GM19397 (cell line): ENCODE measurements around the gene LRFN4.

Source experiments
- ATAC-seq: cut with Tn5 transposase; IDR thresholded peaks from one replicate; pipeline ENCODE4 v1.9.1; 2021; ENCODE audit warnings: mild to moderate bottlenecking, moderate library complexity; ENCODE audit not compliant: unreplicated experiment

The LRFN4 gene

DNA sequence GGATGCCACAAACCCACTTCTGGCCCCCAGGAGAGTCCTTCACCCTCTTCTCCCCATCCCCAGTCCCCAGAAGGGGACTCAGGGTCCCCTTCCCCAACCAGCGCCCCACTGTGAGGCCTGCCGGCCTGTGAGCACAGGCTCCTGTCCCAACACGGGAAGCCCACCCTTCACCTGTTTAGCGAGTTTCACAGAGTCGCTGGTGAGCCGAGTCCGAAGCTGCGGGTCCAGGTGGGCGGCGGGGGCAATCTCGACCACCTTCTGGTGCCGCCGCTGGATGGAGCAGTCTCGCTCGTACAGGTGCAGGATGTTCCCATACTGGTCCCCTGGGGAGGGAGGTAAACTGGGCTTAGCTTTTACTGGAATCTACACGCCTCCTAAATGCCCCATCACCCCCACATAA is 13.3 kb downstream of the LRFN4 start:
- no peak for ATAC-seq

DNA sequence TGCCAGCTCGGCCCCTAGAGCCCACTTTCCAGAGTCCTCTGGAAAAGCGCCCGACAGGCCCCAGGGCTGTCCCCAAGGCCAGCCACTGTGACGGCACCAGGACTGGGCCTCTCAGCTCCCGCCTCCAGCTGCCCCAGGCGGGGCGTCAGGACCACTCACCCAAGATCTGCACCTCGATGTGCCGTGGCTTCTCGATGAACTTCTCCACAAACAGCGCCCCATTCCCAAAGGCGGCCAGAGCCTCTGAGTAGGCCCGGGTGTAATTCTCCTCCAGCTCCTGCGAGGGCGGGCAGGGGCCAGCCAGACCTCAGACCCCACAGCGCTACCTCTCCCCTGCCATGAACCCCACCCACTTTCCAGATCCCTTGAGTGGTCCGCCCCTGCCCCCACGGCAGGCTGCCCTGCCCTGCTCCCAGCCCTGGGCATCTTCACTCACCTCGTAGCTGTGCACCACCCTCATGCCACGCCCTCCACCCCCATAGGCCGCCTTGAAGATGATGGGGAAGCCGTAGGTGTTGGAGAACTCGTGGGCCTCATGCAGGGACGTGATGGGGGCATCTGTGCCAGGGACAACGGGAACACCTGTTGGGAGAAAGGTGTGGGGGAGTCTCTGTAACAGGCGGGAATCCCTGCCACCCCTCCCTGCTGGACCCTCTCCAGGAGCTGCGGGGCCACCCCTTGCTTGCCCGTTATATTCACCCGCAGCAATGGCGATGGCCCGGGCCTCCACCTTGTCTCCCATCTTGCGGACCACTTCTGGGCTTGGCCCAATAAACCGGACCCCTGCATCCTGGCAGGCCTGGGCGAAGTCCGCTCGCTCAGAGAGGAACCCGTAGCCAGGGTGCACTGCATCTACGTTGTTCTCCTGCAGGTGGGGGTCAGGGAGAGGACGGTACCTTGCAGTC is 14.0 kb downstream of the LRFN4 start:
- no peak for ATAC-seq

DNA sequence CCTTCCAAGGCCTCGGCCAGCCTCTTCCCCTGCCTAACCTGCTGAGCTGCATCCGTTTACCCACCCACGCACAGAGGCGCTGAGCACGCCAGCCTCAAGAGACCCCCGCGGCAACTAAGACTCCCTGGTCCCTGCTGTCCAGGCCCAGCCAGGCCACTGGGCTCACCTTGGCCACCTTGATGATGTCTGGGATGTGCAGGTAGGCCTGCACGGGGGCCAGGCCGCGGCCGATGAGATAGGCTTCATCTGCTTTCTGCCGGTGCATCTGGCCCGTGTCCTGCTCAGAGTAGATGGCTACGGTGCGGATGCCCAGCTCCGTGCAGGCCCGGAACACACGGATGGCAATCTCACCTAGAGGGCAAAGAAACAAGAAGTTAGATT is 14.6 kb downstream of the LRFN4 start:
- ATAC-seq: no peak

DNA sequence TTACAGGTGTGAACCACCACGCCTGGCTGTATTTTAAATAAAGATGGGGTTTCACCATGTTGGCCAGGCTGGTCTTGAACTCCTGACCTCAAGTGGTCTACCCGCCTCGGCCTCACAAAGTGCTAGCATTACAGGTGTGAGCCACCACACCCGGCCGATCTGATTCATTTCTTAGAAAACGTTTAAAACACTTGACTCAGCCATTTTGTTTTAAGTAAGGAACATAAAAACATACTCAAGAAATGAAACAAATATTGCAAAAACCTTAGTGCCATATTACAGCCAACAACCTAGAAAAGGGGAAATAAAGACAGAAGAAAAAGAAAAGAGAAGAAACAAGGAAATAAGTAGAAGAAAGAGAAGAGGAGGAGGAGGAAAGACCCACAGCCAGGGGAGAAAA is 17.4 kb downstream of the LRFN4 start:
- no peak for ATAC-seq

DNA sequence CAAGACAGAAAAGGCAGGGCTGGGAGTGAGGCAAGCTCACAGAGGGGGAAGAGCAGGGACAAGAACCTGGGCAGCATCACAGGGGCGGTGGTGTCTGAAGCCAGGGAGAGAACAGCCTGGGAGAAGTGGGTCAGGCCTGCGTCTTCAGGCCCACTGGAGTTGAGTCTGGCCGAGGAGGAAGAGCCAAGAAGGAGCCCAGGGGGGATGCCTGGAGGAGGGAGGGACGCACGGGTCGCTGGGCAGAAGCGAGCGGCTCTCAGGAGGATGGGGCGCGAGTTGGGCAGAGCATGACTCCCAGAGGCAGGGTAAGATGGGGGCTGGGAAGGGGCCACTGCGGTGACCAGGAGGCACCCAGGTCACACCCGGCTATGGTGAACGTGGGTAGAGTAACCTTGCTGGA is 18.5 kb downstream of the LRFN4 start:
- ATAC-seq: no peak

DNA sequence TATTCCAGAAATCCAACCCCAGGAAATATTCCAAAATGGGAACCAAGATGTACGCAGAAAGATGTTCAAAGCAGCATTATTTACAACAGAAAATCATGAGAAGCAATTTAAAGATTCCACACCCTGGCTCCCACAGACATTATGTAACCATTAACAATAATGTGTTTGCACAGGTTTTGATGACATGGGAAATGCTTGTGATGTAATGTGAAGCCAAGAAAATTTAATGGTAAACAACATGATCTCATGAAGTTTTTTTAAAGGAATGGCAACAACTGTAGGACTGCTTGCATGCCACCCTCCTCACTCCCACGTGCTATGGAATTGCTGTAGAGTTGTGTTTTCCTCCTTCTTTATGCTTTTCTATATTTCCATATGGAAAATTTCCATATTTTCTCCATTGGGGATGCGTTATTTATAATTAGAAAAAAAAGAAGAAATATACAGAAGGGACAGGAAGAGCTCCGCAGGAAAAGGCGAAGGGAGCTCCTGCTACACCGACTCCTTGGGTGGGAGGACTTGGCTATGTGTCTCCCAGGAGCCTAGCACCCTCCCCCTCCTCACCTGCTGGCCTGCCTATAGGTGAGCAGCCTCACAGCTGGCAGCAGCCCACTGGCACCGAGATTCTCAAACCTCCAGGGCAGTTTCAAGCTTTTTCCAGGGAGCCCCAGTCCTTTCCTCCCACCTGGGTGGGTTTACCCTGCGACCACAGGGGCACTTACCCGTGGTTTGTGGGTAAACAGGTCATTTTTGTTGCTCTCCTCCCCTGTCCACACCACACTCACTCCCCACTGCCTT is 20.9 kb downstream of the LRFN4 start:
- no peak for ATAC-seq

DNA sequence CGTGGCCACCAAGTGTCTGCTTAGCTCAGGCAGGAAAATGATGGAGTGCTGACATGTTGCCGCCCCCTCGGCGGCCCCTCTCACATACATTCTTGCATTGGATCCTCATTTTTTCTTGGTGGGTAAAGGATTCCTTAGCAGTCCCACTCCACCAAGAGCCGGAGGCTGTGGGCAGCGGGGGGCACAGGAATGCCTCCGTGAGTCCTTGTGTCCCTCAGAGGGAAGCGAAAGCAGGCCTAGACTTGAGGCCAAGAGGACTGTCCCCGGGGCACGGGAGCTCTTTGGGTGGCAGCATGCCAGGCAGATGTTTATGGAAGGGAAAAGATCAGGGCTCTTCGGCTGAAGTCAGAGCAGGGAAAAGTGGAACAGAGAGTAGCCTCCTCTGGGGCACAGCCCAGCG is 21.6 kb downstream of the LRFN4 start:
- ATAC-seq: no peak

DNA sequence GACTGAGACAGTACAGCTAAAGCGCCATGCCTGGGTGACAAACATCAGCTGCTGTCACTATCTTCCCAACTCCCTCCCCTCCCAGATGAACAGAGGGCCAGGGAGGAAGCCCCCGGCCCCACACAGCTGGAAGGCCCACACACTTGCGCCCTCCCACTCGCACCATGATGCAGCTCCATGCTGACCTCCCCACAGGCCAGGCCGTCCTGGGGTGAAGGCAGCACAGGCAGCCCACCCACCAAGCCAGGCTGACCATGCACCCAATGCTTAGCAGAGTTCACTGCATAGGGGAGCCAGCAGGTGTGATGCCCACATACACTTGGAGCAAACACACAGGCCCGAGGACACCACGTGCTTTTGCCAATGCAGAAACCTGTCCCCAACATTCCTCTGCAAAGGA is 22.1 kb downstream of the LRFN4 start:
- ATAC-seq: no peak

DNA sequence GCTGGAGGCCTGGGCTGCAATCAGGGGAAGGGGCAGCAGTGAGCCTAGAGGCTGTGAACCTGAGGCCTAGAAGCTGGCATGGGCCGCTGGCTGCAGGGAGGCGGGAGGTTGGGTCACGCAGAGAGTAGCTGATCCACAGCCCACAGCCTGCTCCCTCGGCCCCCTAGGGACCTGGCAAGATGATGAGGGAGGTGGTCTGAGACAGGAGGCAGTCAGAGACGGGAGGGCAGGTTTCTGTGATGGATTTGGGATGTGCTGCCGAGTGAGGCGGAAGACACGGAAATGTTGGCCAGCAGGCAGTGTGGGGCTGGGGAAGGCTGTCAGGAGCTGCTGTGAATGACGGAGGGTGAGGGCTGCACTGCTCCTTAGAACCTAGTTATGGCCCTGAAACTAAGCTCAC is 22.7 kb downstream of the LRFN4 start:
- ATAC-seq: no peak

DNA sequence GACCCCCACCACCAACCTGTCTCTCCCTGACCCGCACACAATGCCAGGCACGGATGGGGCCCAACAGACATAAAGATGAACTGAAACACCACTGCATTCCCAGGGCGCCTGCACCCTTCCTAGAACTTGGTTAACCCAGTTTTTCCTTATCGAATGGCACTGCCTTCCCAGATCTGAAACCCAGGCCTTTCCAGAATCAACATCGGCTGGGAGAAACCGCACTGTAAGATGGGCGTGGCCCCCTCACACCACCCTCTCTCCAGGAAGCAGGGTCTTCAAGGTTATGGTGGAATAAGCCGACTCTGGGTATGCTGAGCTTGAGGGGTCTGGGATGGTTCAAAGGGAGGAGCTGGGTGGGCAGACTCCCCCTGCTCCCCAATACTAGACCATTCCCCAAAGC is 23.1 kb downstream of the LRFN4 start:
- no peak for ATAC-seq

DNA sequence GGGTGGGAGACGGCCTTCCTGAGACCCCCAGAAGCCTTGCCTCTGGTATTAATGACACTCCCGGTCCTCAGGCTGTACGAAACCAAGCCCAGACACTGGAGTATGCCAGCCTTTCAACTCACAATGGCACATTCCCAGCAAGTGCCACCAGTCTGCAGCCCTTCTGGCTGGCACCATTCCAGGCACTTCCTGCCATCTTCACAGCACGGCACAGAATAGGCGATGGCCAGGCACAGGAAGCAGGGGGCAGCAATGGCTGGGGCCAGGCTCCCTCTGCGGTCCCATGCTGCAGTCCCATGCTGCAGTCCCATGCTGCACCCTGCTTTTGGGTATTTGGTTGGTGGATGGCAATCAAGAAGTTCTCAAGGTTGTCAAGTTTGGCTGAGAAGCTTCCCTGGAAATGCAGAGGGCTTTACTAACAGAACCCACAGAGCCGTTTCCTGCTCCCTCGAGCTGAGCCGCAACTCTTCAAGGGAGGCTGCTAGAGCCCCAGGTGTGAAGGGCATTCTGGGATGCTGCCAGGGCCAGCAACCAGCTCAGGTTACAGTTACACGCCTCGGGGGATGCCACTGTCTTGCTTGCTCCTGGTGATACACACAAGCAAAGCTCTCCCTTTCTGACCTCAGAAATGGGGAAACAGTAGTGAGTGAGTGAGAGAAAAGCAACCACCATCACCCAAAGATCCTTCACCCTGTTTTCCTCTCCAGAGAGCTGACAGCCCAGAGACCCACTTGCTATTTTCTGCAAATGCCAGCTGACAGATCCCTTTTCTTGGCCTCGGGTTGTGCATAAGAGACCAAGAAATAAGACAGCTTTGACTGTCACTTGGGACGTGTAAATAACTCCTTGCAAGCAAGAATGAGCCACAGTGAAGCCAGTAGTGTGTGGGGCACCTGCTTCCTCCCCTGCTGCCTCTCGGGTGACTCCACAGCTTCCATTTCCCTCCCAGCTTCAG is 23.9 kb downstream of the LRFN4 start:
- ATAC-seq: no peak

DNA sequence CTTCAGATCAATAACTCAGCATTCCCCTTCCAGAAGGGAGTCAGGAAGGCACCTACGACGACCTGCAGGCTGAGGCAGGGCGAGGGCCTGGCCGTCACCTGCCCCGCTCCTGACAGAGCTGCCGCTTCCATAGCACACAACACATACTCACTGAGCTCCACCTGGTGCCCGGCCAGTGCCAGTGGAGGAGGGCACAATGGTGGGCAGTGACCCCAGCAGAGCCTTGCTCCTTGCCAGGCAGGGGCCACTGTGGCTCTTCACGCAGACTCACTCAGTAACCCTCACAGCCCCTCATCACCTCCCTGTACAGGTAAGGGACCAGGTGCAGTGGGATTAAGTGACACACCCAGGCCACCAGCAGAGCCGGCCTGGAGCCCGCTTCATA is 24.6 kb downstream of the LRFN4 start:
- ATAC-seq: no peak

DNA sequence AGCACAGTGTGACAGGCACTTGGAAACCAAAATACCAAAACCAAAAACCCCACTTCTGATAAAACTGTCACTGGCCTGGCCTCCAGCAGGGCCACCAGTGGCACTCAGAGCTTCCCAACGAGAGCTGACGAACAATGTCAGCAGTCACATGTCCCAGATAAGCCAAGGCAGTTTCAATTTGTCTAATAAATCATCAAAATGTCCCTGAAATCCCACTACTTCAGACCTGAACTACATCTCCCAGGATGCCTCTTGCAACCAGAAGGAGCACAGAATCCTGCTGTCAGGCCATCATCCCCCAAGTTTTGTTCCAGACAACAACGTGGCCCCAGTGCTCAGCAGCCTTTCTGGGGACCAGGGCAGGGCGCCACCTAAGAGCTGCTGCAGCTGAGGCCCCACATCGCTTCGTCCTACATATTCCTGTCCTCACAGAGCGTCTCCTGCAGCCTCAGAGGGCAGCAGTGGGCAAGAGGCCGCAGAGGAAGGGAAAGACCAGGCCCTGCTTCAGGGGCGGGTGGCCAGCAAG is 25.1 kb downstream of the LRFN4 start:
- ATAC-seq: no peak

DNA sequence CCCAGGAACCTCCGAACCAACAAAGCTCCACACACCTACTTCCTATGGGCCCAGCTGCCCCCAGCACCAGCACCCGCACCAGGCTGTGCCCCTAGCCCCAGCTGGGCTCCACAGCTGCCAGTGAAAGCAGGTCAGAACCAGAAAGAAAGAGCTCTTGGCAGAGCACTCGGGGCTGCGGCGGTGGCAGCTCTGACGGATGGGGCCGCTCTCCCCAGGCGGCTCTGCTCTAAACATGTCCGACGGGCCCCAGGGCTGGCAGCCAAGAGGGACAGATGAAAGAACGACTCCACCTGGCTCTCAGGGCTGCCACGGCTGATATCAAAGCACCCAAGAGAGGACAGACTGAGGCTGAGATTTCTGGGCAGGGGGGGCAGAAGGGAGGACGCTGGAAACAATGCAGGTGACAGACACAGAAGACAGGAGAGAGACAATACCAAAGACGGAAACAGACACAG is 25.7 kb downstream of the LRFN4 start:
- no peak for ATAC-seq

DNA sequence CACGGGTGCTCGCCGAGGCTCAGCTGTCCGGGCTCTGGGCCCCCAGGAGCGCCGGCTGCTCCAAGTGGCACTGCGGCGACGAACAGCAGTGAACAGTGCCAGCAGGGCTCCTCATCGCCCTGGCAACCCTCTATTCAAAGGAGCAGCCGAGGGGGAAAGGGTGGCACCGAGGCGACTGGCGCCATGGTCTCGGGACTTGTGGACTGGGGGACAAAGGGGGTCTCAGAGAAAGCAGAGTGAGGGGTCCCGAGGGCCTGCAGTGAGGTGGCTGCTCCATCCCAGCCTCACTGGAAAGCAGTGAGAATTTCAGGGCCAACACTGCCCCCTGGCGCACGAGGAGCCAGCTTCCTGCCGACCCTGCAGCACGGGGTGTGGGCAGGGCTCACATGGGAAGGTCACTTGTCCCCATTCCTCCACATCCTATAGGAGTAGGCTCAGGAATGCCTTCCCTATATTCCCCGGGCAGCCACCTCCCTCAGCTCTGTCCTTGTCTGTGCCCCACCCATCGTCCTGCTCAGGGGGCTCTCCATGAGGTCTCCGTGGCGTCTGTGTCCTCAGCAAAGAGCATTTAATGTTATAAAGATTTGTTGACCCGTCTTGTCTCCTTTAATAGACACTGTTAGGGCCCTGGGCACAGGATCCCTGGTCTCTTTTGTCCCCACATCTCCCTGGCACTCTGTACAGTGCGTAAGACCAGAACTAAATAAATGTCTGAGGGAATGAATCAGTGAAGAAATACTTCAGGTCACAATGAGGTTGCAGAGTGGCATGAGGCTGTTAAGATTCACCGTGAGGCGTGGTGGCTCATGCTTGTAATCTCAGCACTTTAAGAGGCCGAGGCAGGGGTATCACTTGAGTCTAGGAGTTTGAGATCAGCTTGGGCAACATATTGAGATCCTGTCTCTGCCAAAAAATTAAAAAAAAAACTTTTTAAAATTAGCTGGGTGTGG is 26.4 kb downstream of the LRFN4 start:
- ATAC-seq: no peak

DNA sequence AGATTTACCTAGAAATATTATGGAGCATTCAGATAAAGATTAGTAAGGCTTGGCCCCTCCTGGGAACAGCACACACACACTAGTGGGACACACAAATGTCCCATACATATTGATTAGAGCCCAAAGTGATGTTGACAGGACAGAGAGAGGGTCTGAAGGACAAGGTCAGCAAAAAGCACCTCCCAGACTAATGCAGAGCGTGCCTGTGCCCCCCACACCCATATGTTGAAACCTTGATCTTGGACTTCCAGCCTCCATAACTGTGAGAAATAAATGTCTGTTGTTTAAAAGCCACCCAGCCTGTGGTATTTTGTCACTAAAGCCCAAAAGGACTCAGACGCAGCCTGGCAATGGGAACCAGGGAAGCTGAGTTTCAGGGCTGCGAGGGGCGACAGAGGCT is 27.6 kb downstream of the LRFN4 start:
- ATAC-seq: no peak

DNA sequence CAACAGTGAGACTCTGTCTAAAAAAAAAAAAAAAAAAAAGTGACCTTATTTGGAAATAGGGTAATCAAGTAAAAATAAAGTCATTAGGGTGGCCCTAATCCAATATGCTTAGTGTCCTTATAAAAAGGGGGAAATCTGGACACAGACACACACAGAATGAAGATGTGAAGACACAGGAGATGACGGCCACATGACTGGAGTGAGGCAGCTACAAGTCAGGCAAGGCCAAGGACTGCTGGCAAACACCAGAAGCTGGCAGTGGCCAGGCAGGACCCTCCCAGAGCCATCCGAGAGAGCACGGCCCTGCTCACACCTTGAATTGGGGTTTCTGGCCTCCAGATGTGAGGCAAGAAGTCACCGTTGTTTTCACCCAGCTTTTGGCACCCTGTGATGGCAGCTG is 28.6 kb downstream of the LRFN4 start:
- ATAC-seq: no peak

DNA sequence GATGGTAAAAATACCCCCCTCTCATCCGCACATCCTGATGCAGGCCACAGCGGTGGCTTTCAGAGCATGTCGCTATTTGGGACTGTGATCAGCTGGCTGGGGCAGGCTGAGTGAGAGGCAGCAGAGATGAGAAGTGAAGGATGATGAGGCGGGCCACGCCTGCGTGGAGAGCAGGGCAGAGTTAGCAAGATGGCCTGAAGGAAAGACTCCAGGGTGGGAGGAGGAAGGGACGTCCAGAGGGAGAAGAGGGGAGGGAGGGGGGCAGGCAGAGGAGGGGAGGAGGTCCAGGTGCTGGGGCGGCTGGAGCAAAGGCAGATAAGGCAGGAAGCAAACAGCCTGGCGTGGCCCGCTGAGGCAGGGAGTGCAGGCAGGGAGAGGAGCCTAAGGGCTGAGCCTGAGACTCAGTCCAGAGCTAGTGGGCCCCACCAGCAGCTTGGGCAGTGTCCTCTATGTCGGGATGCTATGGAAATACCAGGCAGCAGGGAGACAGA is 29.1 kb downstream of the LRFN4 start:
- ATAC-seq: no peak

DNA sequence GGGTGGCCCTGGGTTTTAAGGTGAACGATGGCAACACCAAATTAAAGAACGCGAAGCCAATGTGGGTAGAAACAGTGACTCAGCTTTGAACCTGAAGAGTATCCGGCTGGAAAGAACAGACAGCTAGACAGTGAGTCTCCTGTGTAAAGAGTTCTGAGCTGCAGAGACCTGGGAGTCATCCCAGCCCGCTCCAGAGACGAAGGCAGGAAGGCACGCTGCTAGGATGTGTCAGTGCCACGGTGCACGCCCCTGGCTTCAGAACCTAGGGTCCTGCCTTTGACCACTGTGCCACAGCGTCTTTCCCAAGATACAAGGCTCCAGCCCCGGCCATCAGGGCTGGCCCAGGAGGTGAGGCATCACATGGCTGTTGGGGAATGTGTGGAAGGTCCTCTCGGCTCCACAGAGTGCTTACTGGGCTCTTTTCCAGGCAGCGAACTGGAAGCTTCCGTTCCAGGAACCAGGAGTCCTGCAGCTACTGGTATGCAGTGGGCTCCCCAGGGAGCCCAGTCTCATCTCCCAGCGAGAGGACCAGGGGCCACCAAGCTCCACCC is 29.9 kb downstream of the LRFN4 start:
- no peak for ATAC-seq
